BE2C (cell line): ENCODE measurements around the gene TRMO.

Source experiments
- DNase-seq: peaks from one replicate; pipeline ENCODE4 v3.0.0-alpha.2; 2020
- H3K27me3 ChIP-seq: fragments of 250-450 bp; sonication (Bioruptor Pico); 2 replicates; pipeline ENCODE4 v1.5.1; 2020; ENCODE audit warnings: mild to moderate bottlenecking
- H3K36me3 ChIP-seq: fragments of 250-450 bp; sonication (Bioruptor Pico); 2 replicates; pipeline ENCODE4 v1.5.1; 2020; ENCODE audit warnings: mild to moderate bottlenecking
- H3K4me1 ChIP-seq: fragments of 250-450 bp; sonication (Bioruptor Pico); 2 replicates; pipeline ENCODE4 v1.5.1; 2020
- H3K4me3 ChIP-seq: 2 replicates; pipeline ENCODE4 v1.5.1; 2011; ENCODE audit warnings: low read depth, low read length
- H3K9me3 ChIP-seq: fragments of 250-450 bp; sonication (Bioruptor Pico); 2 replicates; pipeline ENCODE4 v1.5.1; 2020
- TF ChIP-seq, protein P1 (sequence below): IDR thresholded peaks from 2 replicates; pipeline ENCODE4 v1.5.1; 2012; ENCODE audit warnings: mild to moderate bottlenecking, low read depth, low read length

TRMO gene

DNA sequence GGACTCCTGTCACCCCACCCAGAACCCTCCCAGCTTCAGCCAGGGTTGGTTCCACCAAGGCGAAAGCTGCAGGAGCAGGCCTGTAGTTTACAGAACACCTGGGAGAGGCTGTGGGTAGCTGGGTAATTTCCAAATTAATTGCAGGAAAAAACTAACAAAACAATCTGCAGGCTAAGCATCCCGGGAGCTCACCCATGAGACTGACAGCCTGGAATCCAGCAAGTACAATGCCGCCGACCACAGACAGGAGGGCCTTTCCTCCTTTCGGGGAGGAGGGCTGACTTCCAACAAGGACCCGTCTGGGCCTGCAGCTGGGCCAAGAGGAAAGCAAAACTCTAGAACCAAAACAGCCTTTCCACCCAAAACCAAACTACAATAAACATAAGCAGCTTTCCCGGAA, 59.0 kb downstream of the TRMO start:
- TF ChIP-seq, protein P1, sequence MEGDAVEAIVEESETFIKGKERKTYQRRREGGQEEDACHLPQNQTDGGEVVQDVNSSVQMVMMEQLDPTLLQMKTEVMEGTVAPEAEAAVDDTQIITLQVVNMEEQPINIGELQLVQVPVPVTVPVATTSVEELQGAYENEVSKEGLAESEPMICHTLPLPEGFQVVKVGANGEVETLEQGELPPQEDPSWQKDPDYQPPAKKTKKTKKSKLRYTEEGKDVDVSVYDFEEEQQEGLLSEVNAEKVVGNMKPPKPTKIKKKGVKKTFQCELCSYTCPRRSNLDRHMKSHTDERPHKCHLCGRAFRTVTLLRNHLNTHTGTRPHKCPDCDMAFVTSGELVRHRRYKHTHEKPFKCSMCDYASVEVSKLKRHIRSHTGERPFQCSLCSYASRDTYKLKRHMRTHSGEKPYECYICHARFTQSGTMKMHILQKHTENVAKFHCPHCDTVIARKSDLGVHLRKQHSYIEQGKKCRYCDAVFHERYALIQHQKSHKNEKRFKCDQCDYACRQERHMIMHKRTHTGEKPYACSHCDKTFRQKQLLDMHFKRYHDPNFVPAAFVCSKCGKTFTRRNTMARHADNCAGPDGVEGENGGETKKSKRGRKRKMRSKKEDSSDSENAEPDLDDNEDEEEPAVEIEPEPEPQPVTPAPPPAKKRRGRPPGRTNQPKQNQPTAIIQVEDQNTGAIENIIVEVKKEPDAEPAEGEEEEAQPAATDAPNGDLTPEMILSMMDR, result no peak
- Histone ChIP-seq H3K27me3 (peaks cover 47% of the 10 kb centered on the region), H3K9me3 (no peaks in the 10 kb centered on the region), H3K4me1 (no peaks in the 10 kb centered on the region), H3K36me3 (no peaks in the 10 kb centered on the region), H3K4me3 (no peak overlapping the region)
- DNase-seq, result no peak

DNA sequence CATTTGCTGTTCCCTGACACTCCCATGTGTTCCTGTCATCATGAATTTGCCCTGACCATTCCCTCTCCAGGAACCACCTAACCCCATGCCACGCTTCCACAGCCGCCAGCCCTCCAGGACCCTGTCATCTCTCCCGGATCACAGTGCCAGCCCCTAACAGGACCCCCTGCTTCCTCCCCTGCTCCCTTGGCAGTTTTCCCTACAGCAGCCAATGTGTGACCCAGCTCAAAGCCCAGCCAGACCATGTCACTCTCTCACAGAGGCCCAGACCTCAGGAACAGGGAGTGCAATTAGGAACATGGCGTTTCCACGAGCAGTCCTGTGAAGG, 61.2 kb downstream of the TRMO start:
- Histone ChIP-seq H3K36me3 (no peaks in the 10 kb centered on the region), H3K9me3 (no peaks in the 10 kb centered on the region), H3K4me1 (no peaks in the 10 kb centered on the region), H3K4me3 (no peak overlapping the region), H3K27me3 (peaks cover 69% of the 10 kb centered on the region)
- TF ChIP-seq, protein P1, result no peak
- no peak for DNase-seq

GRCh38 chr9:97860451-97861147, 61.7 kb downstream of the TRMO start:
- Histone ChIP-seq H3K27me3 (peaks cover 74% of the 10 kb centered on the region), H3K9me3 (no peaks in the 10 kb centered on the region), H3K36me3 (no peaks in the 10 kb centered on the region), H3K4me1 (no peaks in the 10 kb centered on the region), H3K4me3 (no peak overlapping the region)
- TF ChIP-seq, protein P1, result no peak
- no peak for DNase-seq

DNA sequence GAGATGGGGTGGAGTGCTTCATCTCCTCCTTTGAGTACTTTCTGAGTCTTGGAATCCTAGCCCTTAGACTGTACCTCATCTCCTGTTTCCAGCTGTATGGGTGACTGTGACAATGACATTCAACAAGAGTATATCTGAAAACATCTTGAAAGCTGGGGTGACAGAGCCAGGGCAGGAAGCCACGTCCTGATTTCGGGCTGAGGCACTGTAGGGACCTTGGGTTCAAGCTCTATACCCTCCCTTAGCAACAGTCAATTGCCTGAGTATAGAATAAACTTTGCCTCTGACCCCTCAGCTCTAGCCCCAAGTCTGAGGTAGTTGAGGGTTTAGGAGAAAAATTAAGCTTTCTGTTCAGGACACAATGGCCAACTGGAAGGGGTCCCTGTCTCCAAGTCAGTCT, 63.0 kb downstream of the TRMO start:
- TF ChIP-seq, protein P1, result no peak

GRCh38 chr9:97858826-97859225, 63.5 kb downstream of the TRMO start:
- TF ChIP-seq, protein P1, result no peak
- Histone ChIP-seq H3K4me3 (no peak overlapping the region), H3K9me3 (no peaks in the 10 kb centered on the region; the same call in 1 of the 2 replicates), H3K27me3 (peaks cover 86% of the 10 kb centered on the region), H3K4me1 (no peaks in the 10 kb centered on the region), H3K36me3 (no peaks in the 10 kb centered on the region)
- no peak for DNase-seq

More for the DNA sequence above, 63.0 kb downstream of the TRMO start:
- H3K9me3 ChIP-seq, result no peaks in the 10 kb centered on the region
- H3K36me3 ChIP-seq, result no peaks in the 10 kb centered on the region
- H3K4me3 ChIP-seq, result no peak overlapping the region
- no peaks in the 10 kb centered on the region for H3K4me1 ChIP-seq
- H3K27me3 ChIP-seq, result peaks cover 86% of the 10 kb centered on the region
- no peak for DNase-seq

GRCh38 chr9:97858393-97858713, 63.9 kb downstream of the TRMO start:
- H3K4me1 ChIP-seq, result no peaks in the 10 kb centered on the region
- DNase-seq, result no peak
- H3K36me3 ChIP-seq, result no peaks in the 10 kb centered on the region
- peaks cover 87% of the 10 kb centered on the region for H3K27me3 ChIP-seq
- TF ChIP-seq, protein P1, result no peak
- no peaks in the 10 kb centered on the region; the same call in 1 of the 2 replicates for H3K9me3 ChIP-seq
- H3K4me3 ChIP-seq, result no peak overlapping the region
